Measurements from ENCODE around the gene SLC22A15. TPM values are rescaled to one million over a fixed set of nuclear protein-coding genes. Genes with fewer than 3 reads are reported as not detected.
A peak's percentile ranks its signal among the peaks of the same experiment; 100 is the strongest.

SLC22A15 gene
- total RNA-seq, 1 donor from 2014 or later: 17.6 TPM

DNA sequence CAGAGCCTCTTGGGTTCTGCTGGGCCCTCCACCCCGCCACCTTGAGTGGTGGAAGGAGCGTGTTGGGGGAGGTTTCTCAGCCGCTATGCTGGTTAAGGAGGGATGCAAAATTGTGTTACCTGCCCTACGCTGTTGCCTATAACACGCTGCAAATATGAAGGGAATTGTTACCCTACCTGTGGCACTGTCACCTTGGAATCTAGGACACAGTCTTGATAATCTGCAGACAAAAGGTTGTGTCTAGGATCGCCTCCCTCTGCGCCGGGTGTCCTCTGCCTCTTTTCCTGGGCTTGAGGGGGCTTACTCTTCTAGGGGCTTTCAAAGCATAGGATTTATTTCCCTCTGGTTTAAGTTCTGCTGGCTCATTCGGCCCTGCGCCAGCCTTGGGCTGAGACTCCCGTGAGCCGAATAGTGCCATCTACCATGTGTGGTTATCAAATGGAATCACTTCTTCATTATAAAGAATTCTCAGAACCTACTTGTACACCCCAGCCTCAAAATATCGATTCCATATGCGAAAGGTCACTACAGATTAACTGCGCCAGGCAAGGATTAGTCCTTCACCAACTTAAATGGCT, 697 bp downstream of the SLC22A15 start:
- TF ChIP-seq, protein P1, sequence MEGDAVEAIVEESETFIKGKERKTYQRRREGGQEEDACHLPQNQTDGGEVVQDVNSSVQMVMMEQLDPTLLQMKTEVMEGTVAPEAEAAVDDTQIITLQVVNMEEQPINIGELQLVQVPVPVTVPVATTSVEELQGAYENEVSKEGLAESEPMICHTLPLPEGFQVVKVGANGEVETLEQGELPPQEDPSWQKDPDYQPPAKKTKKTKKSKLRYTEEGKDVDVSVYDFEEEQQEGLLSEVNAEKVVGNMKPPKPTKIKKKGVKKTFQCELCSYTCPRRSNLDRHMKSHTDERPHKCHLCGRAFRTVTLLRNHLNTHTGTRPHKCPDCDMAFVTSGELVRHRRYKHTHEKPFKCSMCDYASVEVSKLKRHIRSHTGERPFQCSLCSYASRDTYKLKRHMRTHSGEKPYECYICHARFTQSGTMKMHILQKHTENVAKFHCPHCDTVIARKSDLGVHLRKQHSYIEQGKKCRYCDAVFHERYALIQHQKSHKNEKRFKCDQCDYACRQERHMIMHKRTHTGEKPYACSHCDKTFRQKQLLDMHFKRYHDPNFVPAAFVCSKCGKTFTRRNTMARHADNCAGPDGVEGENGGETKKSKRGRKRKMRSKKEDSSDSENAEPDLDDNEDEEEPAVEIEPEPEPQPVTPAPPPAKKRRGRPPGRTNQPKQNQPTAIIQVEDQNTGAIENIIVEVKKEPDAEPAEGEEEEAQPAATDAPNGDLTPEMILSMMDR (IDR thresholded peaks at IDR 0.05; ENCODE audit: insufficient read depth, low read length, poor library complexity, severe bottlenecking): no peak
- peak overlapping the region; percentile 58 for H3K4me3 ChIP-seq (ENCODE audit: low read depth, low read length)
- H3K27me3 ChIP-seq (ENCODE audit: control insufficient read depth, insufficient read depth, low read length): no peaks in the 10 kb centered on the region
- no peak for DNase-seq (ENCODE audit: low read depth)
- no peaks in the 10 kb centered on the region for H3K36me3 ChIP-seq (ENCODE audit: control insufficient read depth, insufficient read depth, low read length)

DNA sequence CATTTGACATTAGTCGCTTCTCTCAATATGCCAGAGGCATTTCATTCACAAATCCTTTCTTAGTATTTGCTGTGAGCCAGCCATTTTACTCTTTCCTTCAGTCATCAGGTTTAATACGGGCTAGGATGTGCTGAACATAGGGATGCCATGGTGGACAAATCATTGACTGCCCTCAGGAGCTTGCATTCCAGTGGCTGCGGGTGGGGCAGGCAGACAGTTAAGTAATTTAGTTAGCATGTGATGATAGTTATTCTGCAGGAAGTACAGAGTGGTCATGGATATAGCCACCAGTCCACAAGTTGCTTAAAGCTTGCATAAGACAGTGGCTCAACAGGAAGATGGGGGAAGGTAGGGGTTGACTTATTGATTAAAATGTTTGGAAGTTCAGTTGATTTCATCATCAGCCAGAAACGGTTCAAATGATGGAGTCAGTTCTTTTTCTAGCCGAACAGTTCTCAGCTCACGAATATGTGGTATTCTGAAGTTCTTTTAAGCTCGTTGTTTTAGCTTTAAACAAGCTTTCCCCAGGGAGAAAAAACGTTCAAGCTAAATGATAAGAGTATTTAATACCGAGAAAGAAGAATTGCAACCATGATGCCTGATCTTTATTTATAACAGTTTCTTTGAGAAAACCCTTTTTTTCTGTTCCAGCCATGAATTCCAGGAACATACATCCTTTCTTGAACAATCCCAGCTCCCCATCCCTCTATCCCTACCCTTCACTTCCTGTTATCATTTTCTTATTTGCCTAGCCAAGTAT, 1.4 kb downstream of the SLC22A15 start:
- peak; percentile 56 for DNase-seq (ENCODE audit: low read depth)
- TF ChIP-seq, protein P1 (IDR thresholded peaks at IDR 0.05; ENCODE audit: insufficient read depth, low read length, poor library complexity, severe bottlenecking): no peak
- H3K27me3 ChIP-seq (ENCODE audit: control insufficient read depth, insufficient read depth, low read length): no peaks in the 10 kb centered on the region
- H3K4me3 ChIP-seq (ENCODE audit: low read depth, low read length): peak overlapping the region; percentile 58
- H3K36me3 ChIP-seq (ENCODE audit: control insufficient read depth, insufficient read depth, low read length): no peaks in the 10 kb centered on the region

DNA sequence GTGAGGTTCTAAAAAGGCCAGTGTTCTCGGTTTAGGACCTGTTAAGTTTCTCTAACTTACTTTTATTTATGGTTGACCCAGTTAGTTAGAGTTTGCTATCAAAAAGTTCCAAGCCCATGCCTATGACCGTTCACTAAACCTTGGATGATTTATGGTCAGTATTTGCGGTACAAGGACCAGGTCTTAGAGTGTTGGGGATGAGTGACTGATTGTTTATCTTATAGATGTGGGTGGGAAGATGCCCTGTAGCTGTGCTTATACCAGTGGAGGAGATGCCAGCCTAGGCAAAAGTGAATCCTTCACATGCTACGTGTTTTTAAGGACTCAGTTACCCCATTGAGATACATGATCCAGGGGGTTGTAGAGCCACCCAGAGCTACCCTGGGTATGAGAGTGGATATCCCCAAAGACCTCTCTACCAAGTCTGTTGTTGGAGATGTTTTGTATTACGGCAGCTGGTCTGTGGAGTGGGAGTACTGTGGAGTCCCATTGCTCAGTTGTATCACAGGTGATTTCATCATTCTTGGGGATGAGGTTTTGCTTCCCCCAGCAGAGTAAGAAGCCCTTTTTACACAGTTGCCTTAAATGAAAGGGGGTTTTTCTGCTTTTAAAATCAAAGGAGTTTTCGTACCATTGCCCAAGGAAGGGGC, 2.1 kb downstream of the SLC22A15 start:
- no peaks in the 10 kb centered on the region for H3K36me3 ChIP-seq (ENCODE audit: control insufficient read depth, insufficient read depth, low read length)
- TF ChIP-seq, protein P1 (IDR thresholded peaks at IDR 0.05; ENCODE audit: insufficient read depth, low read length, poor library complexity, severe bottlenecking): no peak
- H3K4me3 ChIP-seq (ENCODE audit: low read depth, low read length): no peak overlapping the region
- no peaks in the 10 kb centered on the region for H3K27me3 ChIP-seq (ENCODE audit: control insufficient read depth, insufficient read depth, low read length)
- DNase-seq (ENCODE audit: low read depth): no peak

DNA sequence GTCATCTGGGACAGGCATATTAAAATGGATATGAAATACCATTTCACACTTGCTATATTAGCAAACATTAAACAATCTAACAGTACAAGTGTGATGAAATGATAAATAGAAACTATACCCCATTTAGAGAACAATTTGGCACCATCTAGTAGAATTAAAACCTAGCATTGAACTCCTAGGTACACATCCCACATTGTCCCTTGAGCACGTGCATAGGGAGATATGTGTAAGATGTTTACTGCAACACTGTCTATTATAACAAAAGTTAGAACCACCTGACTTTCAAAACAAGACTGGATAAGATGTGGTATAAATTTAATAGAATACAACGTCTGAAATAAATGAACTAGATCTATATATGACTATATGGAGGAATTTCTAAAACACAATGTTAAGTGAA, 3.8 kb downstream of the SLC22A15 start:
- TF ChIP-seq, protein P1 (IDR thresholded peaks at IDR 0.05; ENCODE audit: insufficient read depth, low read length, poor library complexity, severe bottlenecking): no peak
- H3K27me3 ChIP-seq (ENCODE audit: control insufficient read depth, insufficient read depth, low read length): no peaks in the 10 kb centered on the region
- no peaks in the 10 kb centered on the region for H3K36me3 ChIP-seq (ENCODE audit: control insufficient read depth, insufficient read depth, low read length)

DNA sequence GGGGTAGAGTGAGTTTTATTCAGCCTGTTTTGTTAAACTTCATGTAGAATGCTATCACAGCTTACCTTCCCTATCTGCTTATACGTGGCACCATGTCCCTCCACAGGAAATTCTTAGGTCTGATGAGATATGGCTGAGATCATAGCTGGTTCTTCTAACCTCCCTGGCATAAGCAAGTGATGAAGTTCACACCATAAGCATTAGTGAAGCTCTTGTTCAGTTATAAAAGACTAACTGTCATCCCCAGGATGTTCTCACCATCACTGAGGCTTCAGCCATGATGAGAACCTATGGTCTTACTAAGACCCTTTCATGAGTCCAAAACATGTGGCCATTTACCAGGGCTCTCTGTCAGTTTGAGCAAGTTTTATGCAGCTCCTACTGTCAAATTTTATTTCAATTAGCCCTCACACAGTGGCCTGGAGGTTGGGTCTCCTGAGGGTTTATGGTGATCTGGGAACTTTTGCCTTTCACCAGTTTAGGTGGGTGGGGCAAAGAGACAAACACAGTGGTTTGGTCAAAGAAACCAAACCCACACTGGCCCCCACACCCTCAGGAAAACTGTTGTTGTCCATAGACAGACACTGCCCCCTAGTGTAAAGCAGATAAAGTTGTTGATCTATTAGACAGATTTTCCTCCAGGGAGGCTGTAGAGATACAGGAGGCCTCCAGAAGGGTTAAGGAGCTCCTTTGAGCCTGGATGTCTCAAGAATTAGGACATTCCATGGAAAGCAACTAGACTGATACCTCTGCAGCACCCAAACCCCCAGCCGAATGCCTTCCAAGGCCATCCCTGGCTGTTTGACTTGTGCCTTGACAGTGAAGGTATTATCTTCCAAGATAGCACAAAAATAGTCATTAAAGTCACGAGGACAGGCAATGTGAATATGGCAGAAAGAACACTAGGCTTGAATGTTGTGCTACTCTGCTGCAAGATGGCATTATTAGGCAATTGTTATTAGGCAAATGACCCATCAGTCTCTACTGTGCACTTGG, 5.0 kb downstream of the SLC22A15 start:
- no peaks in the 10 kb centered on the region for H3K36me3 ChIP-seq (ENCODE audit: control insufficient read depth, insufficient read depth, low read length)
- no peaks in the 10 kb centered on the region for H3K27me3 ChIP-seq (ENCODE audit: control insufficient read depth, insufficient read depth, low read length)
- H3K4me3 ChIP-seq (ENCODE audit: low read depth, low read length): no peak overlapping the region
- TF ChIP-seq, protein P1 (IDR thresholded peaks at IDR 0.05; ENCODE audit: insufficient read depth, low read length, poor library complexity, severe bottlenecking): peak; percentile 65
- no peak for DNase-seq (ENCODE audit: low read depth)

More for the DNA sequence above, 3.8 kb downstream of the SLC22A15 start:
- DNase-seq (ENCODE audit: low read depth): no peak
- no peak overlapping the region for H3K4me3 ChIP-seq (ENCODE audit: low read depth, low read length)

All from kidney epithelial cell (primary cell).